A549 (cell line): ENCODE measurements around the gene GAS2L2. TPM values are rescaled to one million over a fixed set of nuclear protein-coding genes. Genes with fewer than 3 reads are reported as not detected.
A peak's percentile ranks its signal among the peaks of the same experiment; 100 is the strongest.

Experiments
- ATAC-seq, 2 experiments: fragments of 200-7000 bp in 1 of 2; fragments of >200 bp in 1 of 2; cut with Nextera tagmentation in 1 of 2; cut with Tn5 transposase in 1 of 2; 3 replicates each; pipeline versions ENCODE4 v1.8.0 to v1.9.1; 2018 to 2020; ENCODE audit warnings: mild to moderate bottlenecking in 1 of 2, moderate library complexity in 1 of 2
- CTCF ChIA-PET: fragments of 300-600 bp; sonication (Branson Sonifier 250); formaldehyde crosslinking; extraction: SDS; loops from one replicate; lab custom pipeline; 2021; ENCODE audit warnings: antibody characterized with exemption, inconsistent platforms; lab: Yijun Ruan, JAX
- POLR2A ChIA-PET: fragments of 350-600 bp; formaldehyde crosslinking; extraction: SDS; loops from one replicate; lab custom pipeline; 2021; ENCODE audit warnings: antibody characterized with exemption, inconsistent platforms; lab: Yijun Ruan, JAX
- DNase-seq, 2 experiments: peaks; one replicate each; pipeline versions ENCODE4 v3.0.0 to v3.0.0-alpha.2; 2011 to 2016; ENCODE audit warnings: low read depth in 1 of 2, low spot score in 1 of 2
- FAIRE-seq: peaks from 2 replicates; lab custom pipeline; 2011; peaks lifted over from hg19 to GRCh38; lab: Jason Lieb, UNC
- H3K27ac ChIP-seq, 2 experiments: fragments of >200 bp; sonication (Bioruptor Twin); formaldehyde crosslinking; 3 replicates each; pipeline ENCODE4 v1.5.1; 2016 to 2017
- H3K4me1 ChIP-seq: fragments of >200 bp; sonication (Bioruptor Twin); formaldehyde crosslinking; 3 replicates; pipeline ENCODE4 v1.6.1; 2016
- H3K4me2 ChIP-seq: fragments of >200 bp; sonication (Bioruptor Twin); formaldehyde crosslinking; 3 replicates; pipeline ENCODE4 v1.6.1; 2016
- H3K4me3 ChIP-seq: fragments of >200 bp; sonication (Bioruptor Twin); formaldehyde crosslinking; 3 replicates; pipeline ENCODE4 v1.5.1; 2016
- H3K9me3 ChIP-seq: fragments of >200 bp; sonication (Bioruptor Twin); formaldehyde crosslinking; 3 replicates; pipeline ENCODE4 v1.6.1; 2016
- BHLHE40 ChIP-seq: IDR thresholded peaks from 2 replicates; pipeline ENCODE4 v1.6.1; 2012; ENCODE audit warnings: low read depth, low read length, inconsistent platforms
- CBX2 ChIP-seq: fragments of 200-600 bp; sonication (generic); IDR thresholded peaks from 2 replicates; pipeline ENCODE4 v1.6.1; 2016; ENCODE audit warnings: low read depth, mild to moderate bottlenecking, borderline replicate concordance
- CHD2 ChIP-seq: fragments of 150-350 bp; IDR thresholded peaks from 2 replicates; pipeline ENCODE4 v1.6.1; 2014; ENCODE audit warnings: low read length; ENCODE audit not compliant: partially characterized antibody
- CHD4 ChIP-seq: fragments of 200-600 bp; sonication (generic); IDR thresholded peaks from 2 replicates; pipeline ENCODE4 v1.6.1; 2016; ENCODE audit warnings: antibody characterized with exemption, mild to moderate bottlenecking, borderline replicate concordance
- CTCF ChIP-seq: fragments of >200 bp; sonication (Bioruptor Twin); formaldehyde crosslinking; IDR thresholded peaks from 3 replicates; pipeline ENCODE4 v1.5.1; 2016
- EHF ChIP-seq: fragments of 250-450 bp; sonication (Bioruptor Pico); IDR thresholded peaks from 2 replicates; pipeline ENCODE4 v1.5.0; 2020; ENCODE audit warnings: mild to moderate bottlenecking
- EP300 ChIP-seq, 2 experiments: fragments of >200 bp; sonication (Bioruptor Twin); formaldehyde crosslinking; IDR thresholded peaks; 2 replicates in 1 of 2; 3 replicates in 1 of 2; pipeline ENCODE4 v1.6.1; 2016 to 2017
- ESRRA ChIP-seq: fragments of 150-350 bp; IDR thresholded peaks from 2 replicates; pipeline ENCODE4 v1.6.1; 2014; ENCODE audit warnings: mild to moderate bottlenecking, low read length, borderline replicate concordance
- FOSB ChIP-seq: fragments of 250-450 bp; sonication (Bioruptor Pico); IDR thresholded peaks from 2 replicates; pipeline ENCODE4 v1.5.0; 2020; ENCODE audit warnings: mild to moderate bottlenecking, moderate library complexity
- FOSL2 ChIP-seq, 2 experiments: fragments of 450-650 bp in 1 of 2; fragments of >200 bp in 1 of 2; sonication (Bioruptor Twin) in 1 of 2; formaldehyde crosslinking; IDR thresholded peaks; 2 replicates each; pipeline versions ENCODE4 v1.5.0 to v1.6.1; 2016 to 2020; ENCODE audit warnings: mild to moderate bottlenecking in 1 of 2, moderate library complexity in 1 of 2
- FOXS1 ChIP-seq: fragments of 250-450 bp; sonication (Bioruptor Pico); IDR thresholded peaks from 2 replicates; pipeline ENCODE4 v1.5.0; 2020; ENCODE audit warnings: mild to moderate bottlenecking, moderate library complexity
- GATA3 ChIP-seq: IDR thresholded peaks from 2 replicates; pipeline ENCODE4 v1.6.1; 2012; ENCODE audit warnings: borderline replicate concordance
- HDAC2 ChIP-seq: fragments of 200-600 bp; sonication (generic); IDR thresholded peaks from 2 replicates; pipeline ENCODE4 v1.6.1; 2016
- HOXB5 ChIP-seq: fragments of 250-450 bp; sonication (Bioruptor Pico); IDR thresholded peaks from 2 replicates; pipeline ENCODE4 v1.5.0; 2020; ENCODE audit warnings: mild to moderate bottlenecking, moderate library complexity
- KDM5A ChIP-seq: fragments of 200-600 bp; sonication (generic); IDR thresholded peaks from 2 replicates; pipeline ENCODE4 v1.6.1; 2016; ENCODE audit warnings: antibody characterized with exemption, mild to moderate bottlenecking
- NFE2L2 ChIP-seq: fragments of 150-350 bp; conservative IDR thresholded peaks from 2 replicates; pipeline ENCODE4 v1.6.1; 2014; ENCODE audit warnings: low read length
- PBX3 ChIP-seq: IDR thresholded peaks from 2 replicates; pipeline ENCODE4 v1.6.1; 2012
- RAD21 ChIP-seq, 2 experiments: fragments of >200 bp in 1 of 2; sonication (Bioruptor Twin) in 1 of 2; formaldehyde crosslinking in 1 of 2; IDR thresholded peaks in 1 of 2; conservative IDR thresholded peaks in 1 of 2; 2 replicates in 1 of 2; 3 replicates in 1 of 2; pipeline ENCODE4 v1.6.1; 2012 to 2018; ENCODE audit warnings: inconsistent platforms in 1 of 2
- REST ChIP-seq: fragments of 200-600 bp; sonication (generic); IDR thresholded peaks from 2 replicates; pipeline ENCODE4 v1.6.1; 2016; ENCODE audit warnings: antibody characterized with exemption, mild to moderate bottlenecking, moderate library complexity
- RFX5 ChIP-seq: fragments of 450-650 bp; IDR thresholded peaks from 2 replicates; pipeline ENCODE4 v1.7.1; 2014; ENCODE audit warnings: antibody characterized with exemption, mild to moderate bottlenecking, moderate library complexity
- SMC3 ChIP-seq: fragments of >200 bp; sonication (Bioruptor Twin); formaldehyde crosslinking; IDR thresholded peaks from 3 replicates; pipeline ENCODE4 v1.6.1; 2018; ENCODE audit warnings: inconsistent platforms
- USF2 ChIP-seq: fragments of 450-650 bp; IDR thresholded peaks from 2 replicates; pipeline ENCODE4 v1.6.1; 2014; ENCODE audit warnings: antibody characterized with exemption
- WGBS: methylation state at CpG from one replicate; pipeline ENCODE4 v1.1.6; 2017; ENCODE audit errors: missing lambda C conversion rate; 5-methylcytosine and 5-hydroxymethylcytosine counted together
- polyA plus RNA-seq, 4 experiments: library from polyadenylated mRNA; depleted of rRNA in 3 of 4; stranded (reverse); fragments of >200 nt; fragmentation: RNase III in 1 of 4; extraction: RNeasy Plus Mini Kit Qiagen cat#74134 plus additional on column Dnase treatment in 1 of 4; gene quantifications; 2 replicates in 3 of 4; 3 replicates in 1 of 4; pipeline ENCODE4 v1.2.3, GENCODE V29; 2011 to 2017

Gene GAS2L2
- polyA plus RNA-seq, 2 of the 4 experiments (the other 2 are of a cell fraction) = 0.06 to 0.15 TPM

GRCh38 chr17:35748341-35748841 is 4.6 kb downstream of the GAS2L2 start:
- no peak for DNase-seq
- no peak overlapping the region for H3K4me2 ChIP-seq
- H3K4me3 ChIP-seq = no peak overlapping the region
- ChIA-PET POLR2A (interaction anchor here (1.5 to 1.7 kb wide), 2 partner anchors 60 to 135 kb away, joined by 3 to 6 read pairs; partner anchors contain the start of gene TAF15), CTCF (interaction anchor here (0.8 to 43.9 kb wide), 45 partner anchors 20 to 1330 kb away, joined by 3 to 2039 read pairs (median 9); partner anchors contain the start of genes C17orf50, MMP28, RASL10B and SLFN12L)
- H3K4me1 ChIP-seq = peaks cover 12% of the 10 kb centered on the region; the same call in 2 of the 3 replicates
- 38% methylated on average over 4 of the region's 4 CpGs for WGBS
- peak in 1 of 2 experiments; percentile 30; a peak in 3 of 6 replicates for ATAC-seq
- no peaks in the 10 kb centered on the region for H3K9me3 ChIP-seq
- no peak for FAIRE-seq
- no peak for TF ChIP-seq FOSL2 (IDR thresholded peaks at IDR 0.05)
- TF ChIP-seq FOSL2 (CRISPR knock-in tag; IDR thresholded peaks at IDR 0.05) = no peak
- TF ChIP-seq SMC3 = no peak
- TF ChIP-seq NFE2L2 = no peak
- TF ChIP-seq EHF (CRISPR knock-in tag) = no peak
- TF ChIP-seq HDAC2 = no peak
- TF ChIP-seq GATA3 = no peak
- H3K27ac ChIP-seq = no peak overlapping the region

GRCh38 chr17:35747540-35748017 is 5.5 kb downstream of the GAS2L2 start:
- peak; percentile 71 to 91 for ATAC-seq
- WGBS = 29% methylated on average over 11 of the region's 12 CpGs
- peak; percentile 97 to 99 for TF ChIP-seq RAD21 (conservative IDR thresholded peaks at IDR 0.05 in 1 of 2, IDR thresholded peaks at IDR 0.05 in 1 of 2)
- TF ChIP-seq FOXS1 (CRISPR knock-in tag) = no peak
- TF ChIP-seq BHLHE40 = no peak
- TF ChIP-seq SMC3 = peak; percentile 84
- TF ChIP-seq CTCF = peak; percentile 96
- TF ChIP-seq USF2 = no peak
- POLR2A ChIA-PET = interaction anchor here (0.5 to 1.5 kb wide), 4 partner anchors 61 to 169 kb away, joined by 4 to 15 read pairs (median 5); partner anchors contain the start of genes PEX12 and TAF15
- Histone ChIP-seq H3K4me2 (no peak overlapping the region), H3K4me1 (peaks cover 12% of the 10 kb centered on the region; the same call in 2 of the 3 replicates), H3K27ac (no peak overlapping the region), H3K9me3 (no peaks in the 10 kb centered on the region), H3K4me3 (no peak overlapping the region)
- no peak for FAIRE-seq
- CTCF ChIA-PET = interaction anchor here (0.6 to 43.9 kb wide), 93 partner anchors 19 to 1333 kb away, joined by 3 to 2039 read pairs (median 5); partner anchors contain the start of genes C17orf50, MMP28, PEX12 and RASL10B
- DNase-seq = peak; percentile 86 to 95

- Histone ChIP-seq H3K4me1 (peaks cover 19% of the 10 kb centered on the region; the same call in 2 of the 3 replicates), H3K4me2 (no peak overlapping the region), H3K4me3 (no peak overlapping the region), H3K27ac (no peak overlapping the region), H3K9me3 (no peaks in the 10 kb centered on the region)
- no peak for DNase-seq
- WGBS = 36% methylated on average over 13 of the region's 15 CpGs
- no peak for ATAC-seq
- POLR2A ChIA-PET = no interaction called here
- FAIRE-seq = no peak
- CTCF ChIA-PET = interaction anchor here (0.6 to 34.8 kb wide), 17 partner anchors 17 to 212 kb away, joined by 3 to 1116 read pairs (median 19); partner anchors contain the start of genes C17orf50, RASL10B, SLFN12L and TAF15
- TF ChIP-seq RFX5 (no peak), USF2 (no peak), EP300 (IDR thresholded peaks at IDR 0.05) (no peak), HDAC2 (no peak), PBX3 (no peak), CHD2 (no peak), EHF (CRISPR knock-in tag) (no peak), CHD4 (no peak), HOXB5 (CRISPR knock-in tag) (no peak), CBX2 (no peak), REST (no peak), ESRRA (no peak), FOSB (CRISPR knock-in tag) (no peak), BHLHE40 (no peak), KDM5A (no peak)
Observed at GRCh38 chr17:35745749-35746320, 7.2 kb downstream of the GAS2L2 start.
